Measurements from ENCODE around the gene YAE1.
"Not testable (repeated sequence)": the region's sequence is repeated elsewhere in the genome, so short reads cannot be mapped to it uniquely, and the experiment has no call there.

Gene YAE1

GRCh38 chr7:39566023-39566921 is at the start of gene YAE1:
Gene YAE1, plus strand, starts transcription at chr7:39566404. Its CDS starts 15 bp downstream, at chr7:39566419.
- peak; percentile 93 for DNase-seq

GRCh38 chr7:39516498-39516897 is 49.7 kb upstream of the YAE1 start:
- DNase-seq = no peak

- DNase-seq = no peak
Measured at GRCh38 chr7:39517240-39517639, 49.0 kb upstream of the YAE1 start.

- DNase-seq = no peak
Measured at GRCh38 chr7:39525926-39526325, 40.3 kb upstream of the YAE1 start.

GRCh38 chr7:39526666-39527065 is 39.5 kb upstream of the YAE1 start:
- DNase-seq = no peak

GRCh38 chr7:39527296-39527695 is 38.9 kb upstream of the YAE1 start:
- DNase-seq = no peak

GRCh38 chr7:39527951-39528350 is 38.3 kb upstream of the YAE1 start:
- DNase-seq = no peak

GRCh38 chr7:39528849-39529248 is 37.4 kb upstream of the YAE1 start:
- no peak for DNase-seq

- DNase-seq = no peak
Measured at GRCh38 chr7:39529582-39529981, 36.6 kb upstream of the YAE1 start.

- DNase-seq = no peak
Measured at GRCh38 chr7:39530971-39531370, 35.2 kb upstream of the YAE1 start.

- DNase-seq = no peak
Measured at GRCh38 chr7:39531818-39532217, 34.4 kb upstream of the YAE1 start.

- DNase-seq = no peak
Measured at GRCh38 chr7:39532832-39533231, 33.4 kb upstream of the YAE1 start.

GRCh38 chr7:39534599-39534998 is 31.6 kb upstream of the YAE1 start:
- no peak for DNase-seq

- no peak for DNase-seq
Measured at GRCh38 chr7:39535064-39535463, 31.1 kb upstream of the YAE1 start.

GRCh38 chr7:39535720-39536119 is 30.5 kb upstream of the YAE1 start:
- DNase-seq = no peak

GRCh38 chr7:39536951-39537350 is 29.3 kb upstream of the YAE1 start:
- DNase-seq = no peak

GRCh38 chr7:39539816-39540215 is 26.4 kb upstream of the YAE1 start:
- no peak for DNase-seq

- no peak for DNase-seq
Measured at GRCh38 chr7:39540320-39540719, 25.9 kb upstream of the YAE1 start.

- no peak for DNase-seq
Measured at GRCh38 chr7:39541511-39541910, 24.7 kb upstream of the YAE1 start.

GRCh38 chr7:39544774-39545173 is 21.4 kb upstream of the YAE1 start:
- DNase-seq = not testable (repeated sequence)

- DNase-seq = no peak
Measured at GRCh38 chr7:39547336-39547735, 18.9 kb upstream of the YAE1 start.

GRCh38 chr7:39550411-39550810 is 15.8 kb upstream of the YAE1 start:
- no peak for DNase-seq

GRCh38 chr7:39553436-39553835 is 12.8 kb upstream of the YAE1 start:
- DNase-seq = no peak

- no peak for DNase-seq
Measured at GRCh38 chr7:39554583-39555165, 11.5 kb upstream of the YAE1 start.

- no peak for DNase-seq
Measured at GRCh38 chr7:39557222-39557621, 9.0 kb upstream of the YAE1 start.

Data from femur (tissue), 1 donor.